T-helper 22 cell (primary cell): ENCODE data around the gene BORCS8.
"Not testable (repeated sequence)": the region's sequence is repeated elsewhere in the genome, so short reads cannot be mapped to it uniquely, and the experiment has no call there.

Experiments
- DNase-seq: peaks from one replicate; pipeline ENCODE4 v3.0.0-alpha.2; 2020; ENCODE audit warnings: low read depth

BORCS8 gene

DNA sequence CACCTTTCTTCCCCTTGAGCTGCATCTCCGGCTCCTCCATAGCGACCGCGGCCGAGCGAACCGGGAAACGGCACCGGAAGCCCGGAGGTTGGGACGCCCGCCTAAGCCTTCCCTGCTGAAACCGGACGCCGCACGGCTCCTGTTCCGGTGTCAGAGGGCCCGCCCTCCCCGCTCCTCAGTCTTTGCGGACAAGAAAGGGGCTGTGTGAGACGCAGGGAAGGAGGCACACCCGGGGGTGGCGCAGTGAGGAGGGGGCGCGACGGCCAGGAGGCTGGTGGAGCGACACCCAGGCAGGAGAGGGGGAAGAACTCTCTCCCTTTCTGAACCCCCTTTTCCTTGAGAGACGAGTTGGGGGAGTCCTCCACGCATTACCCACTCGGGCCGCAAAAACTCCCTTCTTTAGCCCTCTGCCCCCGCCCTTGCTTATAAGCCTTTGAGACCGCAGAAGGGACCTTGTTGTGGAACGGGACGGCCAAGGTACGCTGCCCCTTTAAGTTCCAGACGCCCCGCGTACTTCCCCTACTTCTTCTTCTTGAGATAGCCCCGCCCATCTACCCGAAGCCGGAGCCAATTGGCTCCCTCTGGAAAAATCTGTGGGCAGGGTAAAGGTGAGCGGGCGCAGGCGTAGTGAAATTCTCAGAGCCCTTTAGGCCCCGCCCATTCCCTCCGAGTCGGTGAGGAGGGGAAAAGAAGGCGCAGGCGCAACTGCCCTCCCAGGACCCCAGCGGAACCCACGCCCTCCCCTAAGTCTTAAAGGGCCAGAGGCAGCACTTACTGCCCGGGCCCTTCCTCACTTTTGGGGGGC, at the start of gene BORCS8, which contains the start of gene RFXANK:
BORCS8 (minus strand) TSS at position 75 of the 805 bp plus-strand sequence; CDS start at position 40, 35 bp downstream.
RFXANK (plus strand) TSS at position 181 of the 805 bp plus-strand sequence. CDS start 1,689 bp downstream, outside the sequence.
- peak; percentile 98 for DNase-seq

DNA sequence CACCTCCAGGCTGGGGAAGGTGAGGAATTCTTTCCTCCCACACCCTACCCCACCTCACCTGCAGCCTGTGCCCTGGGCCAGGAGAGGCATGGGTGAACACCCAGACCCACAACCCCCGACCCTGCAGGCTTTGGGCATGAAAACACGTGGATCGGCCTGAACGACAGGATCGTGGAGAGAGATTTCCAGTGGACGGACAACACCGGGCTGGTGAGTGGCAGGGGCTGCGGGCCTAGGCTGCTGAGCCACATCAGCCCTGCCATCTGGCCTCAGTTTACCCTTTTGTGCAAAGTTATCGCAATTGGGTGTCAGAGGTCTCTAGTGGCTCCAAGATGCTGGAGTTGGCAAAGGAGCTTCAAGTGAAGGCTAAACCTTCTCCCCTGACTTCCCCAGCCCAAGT, 48.5 kb upstream of the BORCS8 start:
- no peak for DNase-seq

DNA sequence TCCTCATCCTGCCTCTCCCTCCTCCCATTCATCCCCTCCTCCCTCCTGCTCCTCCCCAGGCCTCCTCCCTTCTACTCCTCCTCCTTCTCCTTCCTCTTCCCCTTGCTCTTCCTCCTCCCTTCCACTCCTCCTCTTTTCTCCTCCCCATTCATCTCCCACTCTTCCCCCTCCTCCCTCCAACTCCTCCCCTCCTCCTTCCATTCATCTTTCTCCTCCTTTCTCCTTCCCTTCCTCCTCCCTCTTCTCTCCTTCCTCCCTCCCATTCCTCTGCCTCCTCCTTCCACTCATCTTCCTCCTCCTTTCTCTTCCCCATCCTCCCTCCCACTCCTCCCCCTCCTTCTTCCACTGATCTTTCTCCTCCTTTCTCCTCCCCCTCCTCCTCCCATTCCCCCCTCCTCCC, 47.7 kb upstream of the BORCS8 start:
- no peak for DNase-seq

DNA sequence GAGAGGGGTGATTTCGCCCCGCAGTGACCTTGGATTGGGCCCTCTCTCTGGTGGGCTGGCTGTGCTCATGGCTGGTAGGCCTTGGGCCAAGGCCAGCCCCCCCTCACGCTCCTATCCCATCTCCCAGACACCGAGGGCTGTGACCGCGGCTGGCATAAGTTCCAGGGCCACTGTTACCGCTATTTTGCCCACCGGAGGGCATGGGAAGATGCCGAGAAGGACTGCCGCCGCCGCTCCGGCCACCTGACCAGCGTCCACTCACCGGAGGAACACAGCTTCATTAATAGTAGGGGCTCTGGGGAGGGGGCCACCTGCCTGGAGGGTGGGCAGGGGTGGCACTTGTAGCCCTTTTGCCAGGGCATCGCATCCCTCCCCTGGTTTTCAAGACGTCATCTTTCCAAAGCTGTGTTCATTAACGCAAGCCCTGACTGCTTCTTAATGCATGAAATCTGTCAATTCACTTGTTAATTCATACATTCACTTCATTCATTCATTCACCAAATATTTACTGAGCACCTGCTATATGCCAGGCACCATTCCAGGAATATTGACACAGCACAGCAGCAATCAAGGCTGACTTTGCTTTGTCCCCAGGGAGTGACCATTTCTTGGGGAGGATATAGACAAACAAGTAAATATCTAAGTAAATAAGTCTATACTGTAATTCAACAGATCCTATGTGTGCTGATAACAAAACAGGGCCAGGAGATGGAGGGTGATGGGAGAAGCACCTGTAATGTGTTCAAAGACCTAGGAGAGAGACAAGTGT, 46.4 kb upstream of the BORCS8 start:
- no peak for DNase-seq

DNA sequence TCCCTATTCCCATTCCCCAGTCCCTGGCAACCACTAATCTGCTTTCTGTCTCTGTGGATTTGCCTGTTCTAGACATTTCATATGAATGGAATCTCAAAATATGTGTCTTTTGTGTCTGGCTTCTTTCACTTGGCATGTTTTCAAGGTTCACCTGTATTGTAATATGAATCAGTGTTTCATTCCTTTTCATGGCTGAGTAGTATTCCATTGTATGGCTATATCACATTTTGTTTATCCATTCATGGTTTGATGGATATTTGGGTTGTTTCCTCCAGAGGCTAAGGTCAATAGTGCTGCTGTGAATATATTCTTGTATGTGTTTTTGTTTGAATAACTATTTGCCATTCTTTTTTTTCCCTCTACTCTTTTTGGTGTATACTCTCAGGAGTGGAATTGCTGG, 44.2 kb upstream of the BORCS8 start:
- DNase-seq: no peak

DNA sequence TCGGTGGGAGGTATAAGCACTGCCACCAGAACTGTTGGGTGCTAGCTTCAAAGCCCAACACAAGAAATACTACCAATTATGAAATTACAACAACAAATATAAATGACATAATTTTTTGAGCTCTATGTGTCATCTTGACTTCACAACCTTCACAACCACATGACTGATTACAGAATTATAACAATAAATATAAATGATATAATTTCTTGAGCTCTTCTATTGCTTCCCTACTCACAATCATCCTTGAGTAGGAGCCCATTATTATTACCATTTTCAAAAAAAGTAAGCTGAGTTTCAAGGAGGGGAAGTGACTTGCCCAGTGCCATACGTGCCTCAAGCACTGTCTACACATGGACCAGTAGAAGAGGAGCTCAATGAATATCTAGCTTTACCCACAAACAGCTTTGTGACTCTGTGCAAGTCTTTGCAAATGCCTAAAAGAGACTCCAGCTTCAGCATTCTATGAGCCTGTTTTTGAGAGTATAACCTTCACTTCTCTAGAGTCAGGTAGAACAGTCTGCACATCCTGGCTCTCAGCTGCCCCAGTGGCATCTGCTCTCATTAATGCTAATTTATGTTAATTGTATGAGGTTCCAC, 42.4 kb upstream of the BORCS8 start:
- DNase-seq: no peak

DNA sequence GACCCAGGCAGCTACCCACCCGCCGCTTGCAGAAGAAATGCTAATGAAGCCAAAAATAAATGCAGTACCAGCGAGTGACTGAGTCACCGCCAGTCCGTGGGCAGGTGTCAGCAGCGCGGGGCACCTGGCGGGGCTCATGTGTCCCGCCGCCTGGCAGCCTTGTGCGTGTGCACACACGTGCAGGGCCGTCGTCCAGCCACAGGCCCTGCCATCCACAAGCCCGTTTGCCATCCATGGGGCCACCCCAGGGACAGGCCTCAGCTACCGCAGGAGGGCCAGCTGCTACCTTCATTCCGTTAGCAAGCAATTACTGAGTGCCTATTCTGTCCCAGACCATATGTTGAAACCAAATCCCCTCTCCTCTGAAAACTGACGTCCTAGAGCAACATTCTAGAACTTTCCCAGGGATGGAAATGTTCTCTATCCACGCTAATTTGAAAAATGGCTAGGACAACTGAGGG, 40.3 kb upstream of the BORCS8 start:
- no peak for DNase-seq

DNA sequence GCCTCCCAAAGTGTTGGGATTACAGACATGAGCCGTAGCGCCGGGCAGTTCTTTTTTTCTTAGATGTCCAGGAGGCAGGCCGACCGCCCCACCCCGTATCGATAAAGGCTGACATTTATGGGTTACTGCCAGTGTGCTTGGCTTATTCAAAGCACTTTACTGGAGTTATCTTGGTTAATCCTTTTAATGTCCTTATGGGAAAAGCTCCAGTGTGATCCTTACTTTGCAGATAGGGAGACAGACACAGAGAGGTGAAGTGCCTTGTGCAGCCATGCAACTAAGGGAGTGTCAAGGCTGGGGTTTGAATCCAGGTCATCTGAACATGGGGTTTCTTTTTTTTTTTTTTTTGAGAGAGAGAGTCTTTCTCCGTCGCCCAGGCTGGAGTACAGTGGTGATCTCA, 39.0 kb upstream of the BORCS8 start:
- no peak for DNase-seq

DNA sequence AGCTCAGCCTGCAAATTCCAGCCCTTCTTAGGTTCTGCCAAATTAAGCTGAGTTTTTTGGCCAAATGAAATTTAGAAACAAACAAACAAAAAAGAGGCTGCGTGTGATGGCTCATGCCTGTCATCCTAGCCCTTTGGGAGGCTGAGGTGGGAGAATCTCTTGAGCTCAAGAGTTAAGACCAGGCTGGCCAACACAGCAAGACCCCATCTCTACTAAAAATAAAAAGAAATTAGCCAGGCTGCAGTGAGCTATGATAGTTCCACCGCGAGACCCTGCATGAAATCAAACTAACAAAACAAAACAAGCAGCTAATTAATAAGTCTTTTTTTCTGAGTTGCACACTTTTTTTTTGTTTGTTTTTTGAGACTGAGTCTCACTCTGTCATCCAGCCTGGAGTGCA, 37.7 kb upstream of the BORCS8 start:
- DNase-seq: no peak

DNA sequence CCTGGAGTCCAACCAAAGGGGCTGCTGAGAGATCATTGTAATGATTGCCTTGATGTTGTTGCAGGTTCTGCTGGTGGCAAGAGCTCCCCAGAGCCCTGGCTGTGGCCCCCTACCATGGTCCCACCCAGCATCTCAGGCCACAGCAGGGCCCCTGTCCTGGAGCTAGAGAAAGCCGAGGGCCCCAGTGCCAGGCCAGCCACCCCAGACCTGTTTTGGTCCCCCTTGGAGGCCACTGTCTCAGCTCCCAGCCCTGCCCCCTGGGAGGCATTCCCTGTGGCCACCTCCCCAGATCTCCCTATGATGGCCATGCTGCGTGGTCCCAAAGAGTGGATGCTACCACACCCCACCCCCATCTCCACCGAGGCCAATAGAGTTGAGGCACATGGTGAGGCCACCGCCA, 35.3 kb upstream of the BORCS8 start:
- no peak for DNase-seq

DNA sequence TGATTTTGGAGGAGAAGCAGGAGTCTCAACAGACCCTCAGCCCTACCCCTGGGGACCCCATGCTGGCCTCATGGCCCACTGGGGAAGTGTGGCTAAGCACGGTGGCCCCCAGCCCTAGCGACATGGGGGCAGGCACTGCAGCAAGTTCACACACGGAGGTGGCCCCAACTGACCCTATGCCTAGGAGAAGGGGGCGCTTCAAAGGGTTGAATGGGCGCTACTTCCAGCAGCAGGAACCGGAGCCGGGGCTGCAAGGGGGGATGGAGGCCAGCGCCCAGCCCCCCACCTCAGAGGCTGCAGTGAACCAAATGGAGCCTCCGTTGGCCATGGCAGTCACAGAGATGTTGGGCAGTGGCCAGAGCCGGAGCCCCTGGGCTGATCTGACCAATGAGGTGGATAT, 34.7 kb upstream of the BORCS8 start:
- DNase-seq: no peak

DNA sequence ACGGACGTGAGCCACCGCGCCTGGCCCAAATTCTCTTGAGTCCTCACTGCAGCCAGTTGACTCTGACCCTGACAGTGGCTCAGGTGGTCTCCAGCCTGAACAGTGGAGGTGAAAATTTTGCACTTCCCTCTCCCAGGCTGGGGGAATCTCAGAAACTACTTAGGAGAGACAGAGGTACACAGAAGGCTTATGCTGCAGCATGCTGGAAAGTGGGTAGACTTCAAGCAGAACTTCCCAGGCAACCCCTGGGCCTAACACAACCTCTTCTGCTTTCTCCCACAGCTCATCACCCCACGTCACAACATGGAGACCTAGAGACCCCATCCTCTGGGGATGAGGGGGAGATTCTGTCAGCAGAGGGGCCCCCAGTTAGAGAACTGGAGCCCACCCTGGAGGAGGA, 34.3 kb upstream of the BORCS8 start:
- DNase-seq: no peak

DNA sequence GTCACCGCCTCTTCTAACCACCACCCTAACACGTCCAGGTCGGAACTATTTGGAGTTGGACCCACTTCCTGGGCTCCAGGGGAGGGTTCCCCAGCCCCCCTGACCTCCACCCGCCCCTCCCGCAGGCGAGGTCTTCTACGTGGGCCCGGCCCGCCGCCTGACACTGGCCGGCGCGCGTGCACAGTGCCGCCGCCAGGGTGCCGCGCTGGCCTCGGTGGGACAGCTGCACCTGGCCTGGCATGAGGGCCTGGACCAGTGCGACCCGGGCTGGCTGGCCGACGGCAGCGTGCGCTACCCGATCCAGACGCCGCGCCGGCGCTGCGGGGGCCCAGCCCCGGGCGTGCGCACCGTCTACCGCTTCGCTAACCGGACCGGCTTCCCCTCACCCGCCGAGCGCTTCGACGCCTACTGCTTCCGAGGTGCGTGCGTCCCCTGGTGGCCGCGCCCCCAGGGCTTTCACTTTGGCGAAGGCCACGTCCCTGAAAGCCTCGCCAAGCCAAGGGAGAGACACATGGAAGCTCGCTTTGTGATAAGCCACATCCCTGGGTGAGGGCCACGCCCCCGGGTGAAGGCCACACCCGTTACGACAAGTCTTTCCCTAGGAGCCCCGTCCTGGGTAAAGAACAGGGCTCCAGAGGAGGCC, 33.0 kb upstream of the BORCS8 start:
- peak; percentile 47 for DNase-seq

DNA sequence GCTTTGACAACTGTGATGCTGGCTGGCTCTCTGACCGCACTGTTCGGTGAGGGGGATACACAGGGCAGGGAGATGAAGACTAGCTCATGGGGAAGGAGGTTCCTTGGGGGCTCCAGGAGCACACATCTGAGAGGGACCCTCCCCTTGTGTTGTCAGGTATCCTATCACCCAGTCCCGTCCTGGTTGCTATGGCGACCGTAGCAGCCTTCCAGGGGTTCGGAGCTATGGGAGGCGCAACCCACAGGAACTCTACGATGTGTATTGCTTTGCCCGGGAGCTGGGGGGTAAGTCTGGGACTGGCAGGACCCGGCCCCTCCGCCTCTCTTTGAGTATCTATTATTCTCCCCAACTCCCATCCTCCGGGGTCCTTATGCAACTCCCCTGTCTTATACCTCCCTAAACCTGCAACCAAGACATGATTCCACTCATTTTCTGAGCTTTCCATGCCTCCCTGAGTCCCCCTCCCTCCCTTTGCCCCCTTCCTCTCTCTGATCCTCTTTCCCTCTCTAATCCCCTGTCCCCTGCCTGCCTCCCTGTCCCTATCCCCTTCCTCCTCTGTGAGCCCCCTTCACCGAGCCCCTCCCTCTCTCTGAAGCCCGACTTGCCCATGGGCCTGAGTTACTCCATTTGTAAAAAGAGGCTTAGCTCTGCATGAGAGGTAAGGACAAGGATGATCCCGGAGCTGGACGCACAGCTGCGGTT, 32.3 kb upstream of the BORCS8 start:
- DNase-seq: no peak

DNA sequence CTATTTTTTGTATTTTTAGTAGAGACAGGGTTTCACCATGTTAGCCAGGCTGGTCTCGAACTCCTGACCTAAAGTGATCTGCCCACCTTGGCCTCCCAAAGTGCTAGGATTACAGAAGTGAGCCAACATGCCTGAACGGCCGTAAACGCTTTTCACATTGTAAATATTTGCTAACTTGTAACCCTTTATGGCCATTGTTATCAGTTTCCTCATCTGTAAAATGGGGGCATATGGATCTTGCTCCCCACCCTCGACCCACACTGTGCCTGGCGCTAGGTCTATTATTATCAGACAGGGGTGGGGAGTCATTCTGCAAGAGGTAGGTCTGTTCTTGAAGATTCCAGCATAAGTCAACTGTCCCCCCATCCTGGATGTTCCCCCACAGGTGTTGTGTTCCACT, 31.7 kb upstream of the BORCS8 start:
- DNase-seq: no peak

DNA sequence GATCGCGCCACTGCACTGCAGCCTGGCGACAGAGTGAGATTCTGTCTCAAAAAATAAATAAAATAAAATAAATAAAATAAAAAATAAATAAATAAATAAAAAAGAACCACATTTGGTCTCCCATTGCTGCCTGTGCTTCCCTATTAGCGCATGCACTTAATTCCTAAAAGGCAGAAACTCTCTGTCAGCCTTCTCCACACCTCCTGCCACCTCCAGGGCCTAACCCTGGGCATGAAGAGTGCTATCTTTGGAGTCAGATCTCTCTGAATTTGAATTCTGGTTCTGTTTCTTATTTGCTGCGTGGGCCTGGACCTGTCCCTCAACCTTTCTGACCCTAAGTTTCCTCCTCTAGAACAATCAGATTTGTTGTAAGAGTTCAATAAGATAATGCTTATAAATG, 31.1 kb upstream of the BORCS8 start:
- DNase-seq: no peak

DNA sequence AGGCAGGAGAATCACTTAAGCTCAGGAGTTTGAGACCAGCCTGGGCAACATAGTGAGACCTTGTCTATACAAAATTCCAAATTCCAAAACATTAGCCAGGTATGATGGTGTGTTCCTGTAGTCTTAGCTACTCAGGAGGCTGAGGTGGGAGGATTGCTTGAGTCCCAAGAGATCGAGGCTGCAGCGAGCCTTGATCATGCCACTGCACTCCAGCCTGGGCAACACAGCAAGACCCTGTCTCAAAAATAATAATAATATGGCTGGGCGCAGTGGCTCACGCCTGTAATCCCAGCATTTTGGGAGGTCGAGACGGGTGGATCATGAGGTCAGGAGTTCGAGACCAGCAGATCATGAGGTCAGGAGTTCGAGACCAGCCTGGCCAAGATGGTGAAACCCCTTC, 29.0 kb upstream of the BORCS8 start:
- not testable (repeated sequence) for DNase-seq

DNA sequence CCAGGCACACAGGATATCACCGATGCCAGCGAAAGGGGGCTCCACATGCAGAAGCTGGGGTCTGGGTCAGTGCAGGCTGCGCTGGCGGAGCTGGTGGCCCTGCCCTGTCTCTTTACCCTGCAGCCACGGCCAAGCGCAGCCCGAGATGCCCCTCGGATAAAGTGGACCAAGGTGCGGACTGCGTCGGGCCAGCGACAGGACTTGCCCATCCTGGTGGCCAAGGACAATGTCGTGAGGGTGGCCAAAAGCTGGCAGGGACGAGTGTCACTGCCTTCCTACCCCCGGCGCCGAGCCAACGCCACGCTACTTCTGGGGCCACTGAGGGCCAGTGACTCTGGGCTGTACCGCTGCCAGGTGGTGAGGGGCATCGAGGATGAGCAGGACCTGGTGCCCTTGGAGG, 27.0 kb upstream of the BORCS8 start:
- no peak for DNase-seq

DNA sequence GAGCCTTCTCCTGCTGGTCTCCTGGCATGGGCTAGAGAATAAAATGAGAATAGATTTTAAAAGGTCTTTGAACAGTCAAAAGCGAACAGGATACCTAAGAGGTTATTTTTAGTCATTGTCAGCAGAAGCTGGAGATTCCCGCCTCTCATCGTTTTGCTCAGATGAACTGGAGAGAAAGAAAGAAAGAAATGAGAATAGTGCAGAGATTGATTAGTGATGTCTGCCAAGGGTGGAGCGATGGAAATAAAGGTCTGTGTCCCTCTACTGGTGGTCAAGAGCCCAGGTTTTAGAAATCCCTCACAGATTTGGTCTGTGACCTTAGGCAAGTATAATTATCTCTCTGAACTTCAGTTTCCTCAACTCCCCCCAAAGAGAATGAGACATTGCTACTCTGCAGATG, 25.1 kb upstream of the BORCS8 start:
- no peak for DNase-seq

DNA sequence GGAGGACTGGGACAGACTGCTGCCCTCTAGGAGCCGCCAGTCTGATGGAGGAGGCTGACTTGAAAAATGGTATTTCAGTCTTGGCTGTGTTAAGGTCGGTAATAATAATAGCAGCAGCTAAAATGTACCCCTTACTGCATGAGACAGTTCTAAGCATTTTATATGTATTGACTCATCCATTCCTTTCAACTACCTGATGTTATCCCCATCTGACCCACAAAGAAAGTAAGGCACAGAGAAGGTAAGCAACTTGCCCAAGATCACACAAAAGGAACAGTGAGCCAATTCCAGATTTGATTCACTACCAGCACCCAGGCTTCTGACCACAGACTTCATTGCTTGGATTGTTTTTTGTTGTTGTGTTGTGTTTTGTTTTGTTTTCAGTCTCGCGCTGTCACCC, 23.8 kb upstream of the BORCS8 start:
- DNase-seq: no peak

DNA sequence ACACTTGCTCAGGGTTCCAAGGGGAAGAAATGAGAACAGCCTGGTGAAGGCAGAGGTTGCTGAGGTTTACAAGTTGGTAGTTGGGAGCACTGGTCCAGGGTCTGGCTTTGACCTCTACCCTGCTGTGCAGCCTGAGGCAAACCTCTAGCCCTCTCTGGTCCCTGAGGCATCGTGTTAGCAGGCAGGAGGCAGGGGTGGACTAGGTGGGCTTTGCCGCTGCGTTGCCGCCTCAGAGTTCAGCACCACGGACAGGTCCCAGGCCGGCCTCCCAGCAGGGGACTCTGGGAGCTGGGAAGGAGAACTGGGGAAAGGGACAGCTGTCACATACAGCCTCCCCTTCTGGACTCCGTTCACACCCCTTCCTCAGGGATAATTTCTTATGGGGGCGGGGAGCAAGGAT, 22.9 kb upstream of the BORCS8 start:
- no peak for DNase-seq

DNA sequence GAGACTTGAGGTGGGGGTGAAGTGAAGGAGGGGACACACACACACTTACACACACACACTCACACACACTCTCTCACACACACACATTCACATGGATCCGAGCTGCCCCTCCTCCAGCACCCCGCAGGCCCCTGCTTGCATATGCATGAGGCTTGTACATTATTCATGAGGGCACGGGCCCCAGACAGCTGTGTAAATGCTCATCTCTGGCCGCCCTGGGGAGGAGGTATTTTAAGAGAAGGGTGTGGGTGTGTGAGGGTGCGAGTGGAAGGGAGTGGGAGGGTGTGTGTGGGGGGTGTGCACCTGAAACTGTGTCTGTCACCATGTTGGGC, 22.2 kb upstream of the BORCS8 start:
- no peak for DNase-seq
